ENCODE data around the gene BUD13.

The BUD13 gene

DNA sequence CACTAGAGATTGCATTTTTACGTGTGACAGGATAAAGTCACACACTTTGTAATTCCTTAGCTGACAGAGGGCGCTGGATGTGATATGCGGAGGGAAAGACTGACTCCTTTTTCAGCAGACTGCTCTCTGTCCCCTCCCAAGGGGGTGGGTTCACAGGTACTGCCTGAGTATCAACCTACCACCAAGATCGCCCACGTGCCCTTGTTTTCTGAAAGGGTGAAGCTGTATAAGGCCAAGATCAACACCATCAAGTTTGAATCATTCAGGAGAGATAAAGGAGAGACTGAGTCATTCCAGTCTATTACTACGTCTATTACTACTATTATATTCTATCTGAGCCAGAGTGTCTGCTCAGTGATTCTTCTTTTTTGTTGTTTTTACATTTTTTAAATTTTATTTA is 30.7 kb downstream of the BUD13 start:
- DNase-seq, result no peak

DNA sequence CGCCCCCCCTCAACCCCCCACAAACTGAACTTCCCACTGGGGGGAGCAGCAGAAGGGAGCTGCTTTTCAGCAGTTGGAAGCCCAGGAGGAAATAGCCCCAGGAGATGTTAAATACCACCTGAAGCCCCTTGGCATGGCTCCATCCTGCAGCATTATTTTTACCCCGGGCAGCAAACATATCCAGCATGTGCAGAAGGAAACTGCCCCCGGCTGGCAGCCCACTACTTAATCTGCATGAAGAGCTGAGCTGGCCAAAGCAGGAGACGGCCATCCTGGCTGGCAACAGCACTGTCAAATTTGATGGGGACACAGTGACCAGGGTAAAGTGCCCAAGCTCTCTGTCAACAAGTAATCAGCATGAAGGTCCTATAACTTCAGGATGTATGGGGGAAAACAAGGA is 32.0 kb downstream of the BUD13 start:
- DNase-seq, result no peak

DNA sequence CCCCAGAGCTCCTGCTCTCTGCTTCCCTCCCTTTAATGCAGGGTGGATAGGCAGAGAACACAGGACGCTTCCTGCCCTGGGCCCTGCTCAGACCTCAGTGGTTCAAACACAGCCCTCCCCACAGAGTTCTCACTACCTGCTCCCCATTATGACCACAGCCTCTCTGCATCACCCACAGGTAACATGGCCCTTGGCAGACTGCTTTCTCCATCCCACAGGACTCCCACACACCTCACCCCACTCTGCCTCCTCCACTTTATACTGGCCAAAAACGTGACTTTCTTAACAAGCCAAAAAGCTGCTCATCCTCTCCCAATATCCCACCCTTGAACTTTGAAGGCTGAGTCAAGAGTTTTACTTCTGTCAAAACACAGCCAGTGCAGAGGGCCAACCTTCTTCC is 33.8 kb downstream of the BUD13 start:
- DNase-seq, result no peak

DNA sequence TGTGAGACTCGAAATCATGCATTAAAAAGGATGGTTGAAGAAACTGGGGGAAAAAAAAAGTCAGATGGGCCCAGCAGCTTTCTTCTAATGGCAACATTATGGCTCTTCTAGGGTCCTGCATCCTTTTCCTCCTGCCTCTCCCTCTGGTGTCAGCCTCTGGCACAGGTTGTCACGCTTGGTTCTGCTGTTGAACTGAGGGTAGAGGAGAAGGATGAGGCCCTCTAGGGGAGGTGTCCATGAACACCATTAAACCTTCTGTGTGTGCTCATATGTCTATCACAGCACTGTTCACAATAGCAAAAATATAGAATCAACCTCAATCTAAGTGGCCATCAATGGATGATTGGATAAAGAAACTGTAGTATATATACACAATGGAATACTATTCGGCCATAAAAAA is 36.0 kb downstream of the BUD13 start:
- peak; percentile 12 for DNase-seq

DNA sequence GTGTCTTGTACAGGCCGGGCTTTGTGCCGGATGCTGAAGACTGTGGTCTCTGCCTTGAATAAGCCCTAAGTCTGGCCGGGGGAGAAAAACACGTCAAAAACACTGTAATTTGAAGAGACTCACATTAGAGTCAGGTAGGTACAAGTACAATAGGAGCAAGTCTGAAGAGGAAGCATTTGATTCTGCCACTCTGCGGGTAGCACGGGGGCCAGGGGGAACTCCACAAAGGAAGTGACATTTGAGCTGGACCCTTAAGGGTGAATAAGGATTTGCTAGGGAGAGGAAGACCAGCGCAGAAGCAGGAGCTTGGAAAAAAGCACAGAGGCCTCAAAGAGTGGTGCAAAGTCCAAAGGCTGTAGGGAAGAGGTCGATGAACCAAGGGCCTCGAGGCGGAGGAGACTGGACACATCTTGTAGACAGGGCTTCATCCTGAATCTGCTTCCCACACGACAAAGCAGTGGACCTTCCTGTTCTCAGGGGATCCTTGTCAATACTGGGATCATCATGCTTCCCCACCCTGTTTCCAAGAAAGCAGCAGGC is 38.7 kb downstream of the BUD13 start:
- DNase-seq, result no peak

DNA sequence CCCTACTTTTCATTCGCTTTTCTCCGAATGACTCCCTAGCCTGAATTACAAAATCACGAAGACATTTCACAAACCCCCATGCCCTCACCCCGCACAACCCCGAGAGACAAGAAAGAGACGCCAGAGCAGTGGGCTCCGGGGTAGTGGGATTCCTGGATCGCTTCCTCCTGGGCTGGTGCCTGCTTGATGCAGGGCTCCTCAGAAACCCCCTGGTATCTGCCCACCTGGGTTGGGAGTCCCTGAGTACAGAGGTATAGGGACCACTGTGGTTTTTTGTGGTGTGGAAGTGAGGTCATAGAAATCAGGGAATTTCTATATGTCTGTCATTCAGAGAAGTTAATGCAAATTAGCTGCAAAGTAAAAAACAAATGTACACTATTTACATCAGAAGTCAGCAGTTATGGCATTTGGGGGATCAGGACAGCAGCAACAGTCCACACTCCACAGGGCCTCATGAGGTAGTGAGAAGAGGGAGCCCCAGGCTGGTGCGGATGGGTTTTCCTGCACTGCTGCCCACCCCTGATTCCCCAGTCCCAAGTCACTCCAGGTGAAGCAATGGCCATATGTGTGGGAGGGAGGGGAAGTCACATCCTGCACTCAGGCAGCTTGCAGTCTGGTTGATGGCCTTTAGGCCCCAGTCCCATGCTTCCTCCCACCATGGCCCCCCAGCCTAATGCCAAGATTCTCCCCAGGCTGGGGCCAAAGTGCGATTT is 39.6 kb downstream of the BUD13 start:
- no peak for DNase-seq

- peak; percentile 74 for DNase-seq
Measured at GRCh38 chr11:116732271-116733042, 40.3 kb downstream of the BUD13 start.

DNA sequence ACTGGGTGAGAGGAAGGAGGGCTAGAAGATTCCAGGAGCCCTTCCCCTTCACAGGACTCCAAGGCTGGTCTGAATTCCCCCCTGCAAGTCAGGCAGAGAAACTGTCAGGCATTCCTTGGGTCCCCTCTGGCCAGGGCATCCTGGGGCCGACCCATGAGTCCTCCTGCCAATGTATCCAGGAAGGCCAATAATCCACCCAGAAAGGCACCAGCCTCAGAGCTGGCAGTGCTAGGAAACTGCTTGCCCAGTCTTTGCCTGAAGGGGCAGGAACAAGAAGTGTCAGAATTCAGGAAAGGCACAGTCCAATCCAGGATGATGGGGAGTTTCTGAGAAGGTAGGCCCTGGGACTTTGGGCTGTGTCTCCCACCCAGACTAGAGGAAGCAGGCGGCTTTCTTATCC is 41.0 kb downstream of the BUD13 start:
- DNase-seq, result no peak

DNA sequence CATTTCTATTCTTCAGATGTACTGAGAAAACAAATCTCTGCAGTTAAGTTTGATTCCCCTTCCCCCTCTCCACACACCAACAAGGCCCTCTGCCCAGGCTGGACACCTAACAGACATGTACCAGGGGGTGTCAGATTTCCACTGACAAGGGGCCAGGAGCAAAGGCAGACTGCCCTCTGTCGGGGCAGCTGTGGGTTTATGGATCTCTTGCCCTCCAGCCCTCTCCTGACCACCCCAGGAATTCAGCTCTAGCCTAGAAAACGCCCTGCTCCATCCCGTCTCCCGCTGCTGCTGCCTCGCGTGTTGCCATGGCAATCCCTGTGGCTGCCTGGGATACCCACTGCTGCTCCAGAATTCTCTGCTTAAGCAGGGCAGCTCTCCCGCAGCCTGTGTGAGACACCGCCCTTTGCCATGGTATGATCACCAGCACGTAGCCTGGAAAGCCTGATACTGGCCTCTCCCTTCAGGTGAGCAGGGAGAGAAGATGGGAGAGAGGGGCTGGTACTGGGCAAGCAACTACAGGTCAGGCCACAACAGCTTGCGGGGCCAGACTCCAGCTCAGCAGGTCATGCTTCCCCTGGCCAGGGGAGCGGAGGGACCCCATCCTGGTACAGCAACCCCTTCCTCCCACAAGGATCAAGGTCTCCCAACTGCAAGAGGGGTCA is 41.6 kb downstream of the BUD13 start:
- no peak for DNase-seq

- no peak for DNase-seq
Measured at GRCh38 chr11:116730601-116731000, 42.2 kb downstream of the BUD13 start.

DNA sequence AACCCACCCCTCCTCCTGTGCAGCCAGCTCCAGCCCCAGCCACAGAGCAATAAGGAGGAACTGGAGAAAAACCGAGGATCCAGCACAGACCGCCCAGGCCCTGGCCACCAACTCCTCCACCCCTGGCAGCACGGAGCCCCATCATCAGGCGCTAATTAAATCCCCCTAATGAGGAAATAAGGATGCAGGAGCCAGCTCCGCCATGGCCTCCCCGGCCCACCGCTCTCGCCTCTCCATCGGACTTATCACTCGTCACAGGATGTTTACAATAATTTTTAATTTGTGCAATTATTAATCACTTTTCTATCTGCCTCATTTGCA is 42.6 kb downstream of the BUD13 start:
- no peak for DNase-seq

- DNase-seq, result no peak
Measured at GRCh38 chr11:116729501-116730240, 43.1 kb downstream of the BUD13 start.

GRCh38 chr11:116727990-116728389 is 44.8 kb downstream of the BUD13 start:
- DNase-seq, result no peak

- DNase-seq, result no peak
Measured at GRCh38 chr11:116725434-116726221, 47.2 kb downstream of the BUD13 start.

GRCh38 chr11:116724813-116725212 is 48.0 kb downstream of the BUD13 start:
- DNase-seq, result no peak

GRCh38 chr11:116723511-116723910 is 49.3 kb downstream of the BUD13 start:
- DNase-seq, result no peak

GRCh38 chr11:116721988-116722387 is 50.8 kb downstream of the BUD13 start:
- DNase-seq, result no peak

DNA sequence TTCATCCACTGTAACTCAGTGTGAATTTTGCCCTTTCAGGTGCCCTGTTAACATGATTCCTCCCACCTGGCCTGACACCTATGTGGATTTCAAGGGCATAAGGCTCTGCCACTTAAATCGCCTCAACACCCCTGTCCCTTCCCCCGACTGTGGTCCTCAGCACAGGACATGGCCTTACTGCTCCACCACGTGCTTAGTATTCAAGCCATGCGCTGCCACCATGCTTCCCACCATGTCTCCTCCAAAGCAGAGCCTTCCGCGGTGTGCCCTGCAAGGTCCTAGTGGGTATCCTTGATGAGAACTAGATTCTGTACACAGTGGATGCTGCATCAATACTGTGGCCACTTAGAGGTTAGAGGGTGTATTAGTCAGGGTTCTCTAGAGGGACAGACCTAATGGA is 51.9 kb downstream of the BUD13 start:
- no peak for DNase-seq

DNA sequence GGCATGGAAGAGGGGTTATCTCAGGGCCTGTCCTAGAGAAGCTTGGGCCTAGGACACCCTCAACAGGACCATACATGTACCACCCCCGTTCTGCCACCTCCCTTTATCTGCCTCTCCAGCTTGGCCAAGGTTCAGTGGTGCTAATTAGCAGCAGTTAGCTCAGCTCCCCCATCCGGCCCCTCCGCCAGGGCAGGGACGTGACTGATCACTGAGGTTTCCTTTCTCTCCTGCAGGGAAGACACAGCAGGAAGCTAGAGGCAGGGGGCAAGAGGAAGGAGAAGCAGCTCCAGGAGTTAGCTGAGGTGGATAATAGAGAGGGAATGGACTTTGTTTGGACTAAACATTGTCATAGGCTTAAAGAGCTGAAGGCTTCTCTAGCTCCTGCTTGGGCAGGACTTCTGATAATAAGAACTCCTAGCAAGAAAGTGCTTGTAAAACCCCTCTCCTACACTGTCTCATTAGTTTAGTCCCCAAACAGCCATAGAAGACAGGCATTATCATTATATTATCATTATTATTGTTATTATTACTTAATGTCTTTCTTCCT is 53.8 kb downstream of the BUD13 start:
- DNase-seq, result no peak

- no peak for DNase-seq
Measured at GRCh38 chr11:116716621-116717020, 56.2 kb downstream of the BUD13 start.

- no peak for DNase-seq
Measured at GRCh38 chr11:116715383-116715782, 57.4 kb downstream of the BUD13 start.

DNA sequence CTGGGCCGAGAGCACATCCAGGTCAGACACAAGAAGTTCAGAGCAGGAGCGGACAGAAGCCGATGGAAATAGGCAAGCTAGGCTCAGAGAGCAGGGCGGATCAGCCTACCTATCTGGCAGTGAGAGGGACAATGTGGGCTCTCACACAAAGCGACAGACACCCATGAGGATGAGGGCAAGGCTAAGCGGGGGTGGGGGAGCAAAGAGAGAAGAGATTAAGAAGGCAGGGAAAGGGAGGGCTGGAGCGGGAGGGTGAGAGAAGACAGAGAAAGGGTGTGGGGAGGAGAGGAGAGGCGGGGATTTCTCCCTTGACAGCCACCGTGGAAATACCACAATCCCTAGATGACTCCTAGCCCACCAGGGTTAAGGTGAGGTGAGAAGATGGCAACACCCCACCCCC is 57.9 kb downstream of the BUD13 start:
- DNase-seq, result no peak
